Right renal cortex interstitium (tissue), 3 donors: ENCODE data around the gene GNAQ. TPM values are rescaled to one million over a fixed set of nuclear protein-coding genes. Genes with fewer than 3 reads are reported as not detected.

Experiments
- DNase-seq, 3 donors: peaks; one replicate each; pipeline ENCODE4 v3.0.0-alpha.2; 2013; ENCODE audit warnings: low read depth in 3 of 3, low spot score in 2 of 3
- polyA plus RNA-seq, 3 donors: library from polyadenylated mRNA; unstranded; fragments of 120-200 nt; gene quantifications; one replicate each; pipeline ENCODE4 v1.2.1, GENCODE V29; 2013; ENCODE audit not compliant: insufficient read length in 3 of 3

Gene GNAQ
- polyA plus RNA-seq, 3 donors: 64.8 to 67.5 (median 67.3) TPM

- DNase-seq: no peak
Observed at GRCh38 chr9:77829420-77829819, 202.2 kb downstream of the GNAQ start.

DNA sequence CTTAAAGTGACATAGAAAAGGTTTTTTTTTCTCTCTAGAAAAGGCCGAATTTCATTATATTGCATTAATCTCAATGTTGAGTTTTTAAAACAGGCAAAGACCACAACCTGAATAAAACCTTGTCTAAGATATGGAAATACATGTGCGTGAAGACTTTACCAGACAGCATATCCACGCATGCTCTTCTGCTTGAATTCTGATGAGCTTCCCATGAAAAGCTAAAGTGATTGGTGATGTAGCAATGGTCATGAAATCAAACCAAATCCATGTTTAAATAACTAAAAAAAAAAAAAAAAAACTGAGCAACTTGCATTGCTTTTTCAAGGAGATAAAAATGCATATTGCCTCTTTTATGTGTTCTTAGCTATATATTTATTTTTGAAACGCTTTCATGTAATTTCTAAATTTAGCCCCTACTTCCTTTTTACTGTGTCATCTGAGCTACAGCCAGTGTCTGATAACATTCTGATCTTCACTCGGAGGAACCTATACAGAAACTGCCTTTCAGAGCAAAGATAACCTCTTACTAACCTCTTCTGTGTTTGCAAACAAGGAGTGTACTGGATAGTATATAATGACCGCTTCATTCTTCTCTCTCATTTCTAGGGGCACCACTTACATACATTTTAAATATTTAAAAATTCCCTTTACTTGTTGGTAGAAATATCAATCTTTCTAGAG lies 204.4 kb downstream of the GNAQ start:
- DNase-seq: no peak

- DNase-seq: no peak
Observed at GRCh38 chr9:77826621-77827020, 205.0 kb downstream of the GNAQ start.

GRCh38 chr9:77826116-77826515 lies 205.5 kb downstream of the GNAQ start:
- DNase-seq: no peak

DNA sequence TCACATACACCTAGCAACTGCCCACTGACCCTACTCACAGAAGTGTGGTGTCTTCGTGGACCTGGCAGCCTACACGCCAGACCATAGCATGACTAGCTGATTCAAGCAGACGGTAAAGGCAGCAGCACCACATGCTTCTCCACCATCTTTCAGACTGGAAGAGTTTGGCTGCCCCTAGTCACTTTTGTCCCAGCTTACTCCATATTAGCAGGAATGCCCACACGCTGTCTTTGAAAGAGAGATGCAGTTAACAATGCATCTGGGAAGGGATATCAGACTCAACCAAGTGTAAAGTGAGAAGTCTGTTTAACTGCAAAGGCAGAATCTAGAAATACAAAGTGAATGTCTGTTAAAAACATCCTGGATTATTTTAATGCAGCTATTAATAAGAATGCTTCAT lies 206.2 kb downstream of the GNAQ start:
- DNase-seq: no peak

DNA sequence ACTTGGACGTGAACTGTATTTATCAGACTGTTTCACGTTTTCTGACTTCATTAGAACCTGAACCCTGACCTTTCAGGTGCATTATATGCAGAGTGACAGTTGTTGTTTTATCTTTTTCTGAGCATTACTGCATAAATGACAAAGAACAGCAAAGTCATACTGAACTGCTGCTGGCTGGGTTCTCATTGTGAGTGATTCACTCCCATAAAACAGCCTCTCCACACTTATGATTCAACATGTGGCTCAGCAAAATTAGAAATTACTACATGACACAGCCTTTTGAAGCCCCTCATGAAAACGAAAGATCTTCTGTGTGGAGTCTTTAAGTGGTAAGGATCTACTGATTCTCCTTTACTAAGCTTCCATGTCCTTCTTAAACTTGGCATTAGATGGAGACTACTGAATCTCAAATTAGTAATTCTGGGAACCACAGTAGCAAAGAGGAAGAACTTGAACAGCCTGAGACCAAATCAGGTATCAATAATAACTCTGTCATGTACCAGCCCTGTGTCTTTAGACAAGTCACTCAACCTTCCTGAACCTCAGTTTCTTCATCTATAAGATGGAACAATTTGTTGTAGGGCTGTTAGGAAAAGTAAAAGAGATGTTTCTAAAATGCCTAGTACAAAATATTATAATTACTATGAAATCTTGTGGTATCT lies 211.2 kb downstream of the GNAQ start:
- no peak for DNase-seq

DNA sequence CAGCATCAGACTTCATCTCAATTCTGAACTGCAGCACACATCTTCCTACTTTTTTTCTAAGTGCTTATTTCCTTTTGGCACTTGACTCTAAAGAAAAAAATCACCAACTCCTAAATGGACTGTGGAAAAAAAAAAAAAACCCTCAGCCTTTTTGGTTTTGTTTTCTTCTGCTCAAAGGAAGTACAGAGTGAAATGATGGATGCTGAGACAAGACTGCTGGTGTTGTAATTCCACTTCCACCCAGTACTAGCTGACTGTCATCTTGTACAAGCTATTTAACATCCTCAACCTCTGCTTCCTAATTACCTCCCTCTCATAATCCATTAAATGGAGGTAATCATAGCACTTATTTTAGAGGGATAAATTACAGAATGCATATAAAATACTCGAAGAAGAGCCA lies 212.0 kb downstream of the GNAQ start:
- DNase-seq: no peak

GRCh38 chr9:77817590-77818311 lies 213.9 kb downstream of the GNAQ start:
- no peak for DNase-seq

- DNase-seq: no peak
Observed at GRCh38 chr9:77816641-77817341, 214.8 kb downstream of the GNAQ start.

DNA sequence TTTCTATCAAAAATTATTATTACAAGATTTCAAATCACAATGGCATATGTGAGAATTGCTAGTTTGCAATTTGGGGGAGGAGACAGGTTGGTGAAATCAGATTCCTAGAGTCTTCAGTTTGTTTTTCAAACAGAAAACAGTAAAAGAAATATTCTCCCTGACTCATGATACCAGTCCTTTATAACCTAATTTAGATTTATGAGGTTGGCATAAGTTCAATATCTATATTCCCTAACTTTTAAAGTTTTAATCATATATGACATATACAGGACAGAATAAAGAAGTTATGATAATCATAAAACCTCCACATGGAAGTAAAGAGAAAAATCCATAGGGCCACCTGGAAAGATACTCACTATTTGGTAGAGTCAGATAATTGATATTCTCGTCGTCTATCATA lies 216.4 kb downstream of the GNAQ start:
- DNase-seq: no peak

DNA sequence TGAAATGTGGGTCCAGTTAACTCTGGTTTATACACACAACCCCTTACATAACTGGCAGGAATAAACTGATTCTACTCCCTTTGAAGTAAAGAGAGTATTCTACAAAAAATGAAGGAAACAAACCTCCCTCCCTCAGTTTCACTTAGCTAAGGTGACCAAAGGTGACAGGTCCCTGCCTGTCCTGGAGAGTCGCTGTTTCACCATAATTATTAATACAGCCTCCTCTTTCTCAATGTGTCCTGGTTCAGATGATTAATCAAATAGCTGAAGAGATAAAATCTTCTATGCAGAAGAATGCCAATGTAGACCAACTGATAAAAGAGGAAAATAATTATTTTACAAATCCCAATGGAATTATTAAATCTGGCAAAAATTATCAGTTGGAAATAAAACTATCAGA lies 219.8 kb downstream of the GNAQ start:
- DNase-seq: no peak

DNA sequence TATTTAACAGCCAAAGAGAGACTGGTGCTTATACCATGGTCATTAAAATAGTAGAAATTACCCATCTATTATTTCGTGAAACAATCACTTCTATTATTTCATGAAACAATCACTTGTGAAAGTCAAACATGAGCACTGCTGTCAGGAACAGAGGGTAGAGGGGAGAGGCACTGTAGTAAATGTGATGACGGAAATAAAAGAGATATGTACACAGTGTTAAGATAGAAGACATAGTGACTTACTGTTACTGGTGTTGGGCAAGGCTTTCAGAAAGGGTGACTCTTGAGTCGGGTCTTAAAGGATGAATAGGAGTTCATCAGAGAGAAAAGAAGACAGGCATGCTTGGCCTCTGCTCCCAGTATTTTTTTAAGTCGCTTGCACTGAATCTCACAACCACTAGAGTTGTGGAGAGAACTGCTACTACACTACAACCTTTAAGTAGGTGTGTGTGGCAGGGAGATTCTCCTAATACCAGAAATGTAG lies 220.9 kb downstream of the GNAQ start:
- no peak for DNase-seq

- no peak for DNase-seq
Observed at GRCh38 chr9:77810047-77810446, 221.6 kb downstream of the GNAQ start.

- no peak for DNase-seq
Observed at GRCh38 chr9:77809552-77809951, 222.1 kb downstream of the GNAQ start.

- no peak for DNase-seq
Observed at GRCh38 chr9:77808751-77809081, 222.9 kb downstream of the GNAQ start.

GRCh38 chr9:77807846-77808750 lies 223.5 kb downstream of the GNAQ start:
- no peak for DNase-seq

GRCh38 chr9:77807281-77807683 lies 224.3 kb downstream of the GNAQ start:
- DNase-seq: no peak

GRCh38 chr9:77806741-77807140 lies 224.9 kb downstream of the GNAQ start:
- DNase-seq: no peak

GRCh38 chr9:77805810-77806209 lies 225.8 kb downstream of the GNAQ start:
- no peak for DNase-seq

DNA sequence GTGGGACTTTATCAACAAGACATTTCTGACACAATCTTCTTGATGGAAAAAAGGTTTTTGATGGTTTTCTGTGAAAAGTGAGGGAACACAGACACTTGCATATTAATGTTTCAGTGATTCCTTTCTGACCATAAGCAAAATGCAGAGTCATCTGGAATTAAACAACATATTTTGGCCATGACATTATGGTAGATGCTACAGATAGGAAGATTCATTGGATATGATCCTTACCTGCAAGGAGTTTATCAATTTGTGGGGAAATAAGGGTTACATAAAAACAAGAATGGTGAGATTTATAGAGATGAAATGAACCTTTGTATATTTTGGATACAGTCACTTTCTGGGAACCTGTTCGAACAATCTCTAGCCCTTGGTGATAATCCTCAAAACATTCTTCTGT lies 228.2 kb downstream of the GNAQ start:
- DNase-seq: no peak
